Muscle layer of colon (tissue), 2 donors: ENCODE data around the gene ARHGAP10.

ENCODE experiments used
- H3K27ac ChIP-seq: one replicate; pipeline ENCODE4 v1.7.0; 2013; ENCODE audit warnings: low read depth, mild to moderate bottlenecking, low read length, moderate library complexity
- H3K27me3 ChIP-seq, 2 donors: one replicate each; pipeline ENCODE4 v1.7.0; 2013; ENCODE audit warnings: low read length in 2 of 2, mild to moderate bottlenecking in 2 of 2; ENCODE audit not compliant: insufficient read depth in 2 of 2, control insufficient read depth in 1 of 2
- H3K36me3 ChIP-seq: one replicate; pipeline ENCODE4 v1.7.0; 2013; ENCODE audit warnings: mild to moderate bottlenecking, low read length; ENCODE audit not compliant: insufficient read depth
- H3K4me1 ChIP-seq: one replicate; pipeline ENCODE4 v1.7.0; 2013; ENCODE audit warnings: mild to moderate bottlenecking, low read length; ENCODE audit not compliant: insufficient read depth
- H3K4me3 ChIP-seq, 2 donors: one replicate each; pipeline ENCODE4 v1.7.0; 2013; ENCODE audit warnings: low read length in 2 of 2, low read depth in 1 of 2, mild to moderate bottlenecking in 1 of 2, moderate library complexity in 1 of 2
- H3K9ac ChIP-seq: one replicate; pipeline ENCODE4 v1.7.0; 2013; ENCODE audit warnings: low read length
- H3K9me3 ChIP-seq: one replicate; pipeline ENCODE4 v1.7.0; 2013; ENCODE audit warnings: mild to moderate bottlenecking, low read length
- donor health status: abdominal sarcoma.
- donor health status: Adenocarcinoma of cecum.

Gene ARHGAP10

GRCh38 chr4:148116264-148116663, 384.4 kb downstream of the ARHGAP10 start:
- Histone ChIP-seq H3K9me3 (no peaks in the 10 kb centered on the region), H3K27ac (no peak overlapping the region), H3K27me3 (no peaks in the 10 kb centered on the region), H3K36me3 (peaks cover 25% of the 10 kb centered on the region), H3K4me1 (peaks cover 9% of the 10 kb centered on the region), H3K4me3 (no peak overlapping the region), H3K9ac (no peak overlapping the region)

- Histone ChIP-seq H3K9me3 (no peaks in the 10 kb centered on the region), H3K4me1 (peaks cover 9% of the 10 kb centered on the region), H3K9ac (no peak overlapping the region), H3K27me3 (no peaks in the 10 kb centered on the region), H3K27ac (no peak overlapping the region), H3K4me3 (no peak overlapping the region), H3K36me3 (peaks cover 25% of the 10 kb centered on the region)
Observed at GRCh38 chr4:148116969-148117368, 385.1 kb downstream of the ARHGAP10 start.

- no peaks in the 10 kb centered on the region for H3K9me3 ChIP-seq
Observed at GRCh38 chr4:148118179-148118578, 386.3 kb downstream of the ARHGAP10 start.

GRCh38 chr4:148118633-148119032, 386.7 kb downstream of the ARHGAP10 start:
- Histone ChIP-seq H3K9ac (no peak overlapping the region), H3K4me3 (no peak overlapping the region), H3K27me3 (no peaks in the 10 kb centered on the region), H3K27ac (no peak overlapping the region), H3K4me1 (peaks cover 9% of the 10 kb centered on the region), H3K9me3 (no peaks in the 10 kb centered on the region), H3K36me3 (peaks cover 16% of the 10 kb centered on the region)

More at GRCh38 chr4:148118179-148118578, 386.3 kb downstream of the ARHGAP10 start:
- H3K9ac ChIP-seq = no peak overlapping the region
- H3K27ac ChIP-seq = no peak overlapping the region
- peaks cover 19% of the 10 kb centered on the region for H3K36me3 ChIP-seq
- H3K4me1 ChIP-seq = peaks cover 9% of the 10 kb centered on the region
- H3K4me3 ChIP-seq = no peak overlapping the region
- H3K27me3 ChIP-seq = no peaks in the 10 kb centered on the region

DNA sequence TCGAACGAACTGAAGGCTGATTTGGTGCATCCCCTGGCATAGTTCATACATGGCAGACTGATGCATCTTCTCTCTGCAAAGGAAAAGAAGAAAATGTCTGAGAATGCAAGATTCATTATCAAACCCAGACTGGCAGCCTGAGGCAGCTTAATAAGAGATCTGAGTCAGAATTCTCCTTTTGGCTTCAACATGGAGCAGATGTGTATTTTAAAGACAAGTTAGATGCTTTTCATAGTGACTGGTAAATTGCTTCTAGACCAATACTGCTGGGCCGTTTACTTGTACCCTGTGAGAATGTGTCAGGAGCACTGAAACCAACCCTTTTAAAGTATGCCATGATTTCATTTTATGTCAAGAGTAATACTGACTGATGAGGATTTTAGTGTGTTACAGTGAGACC, 388.3 kb downstream of the ARHGAP10 start:
- Histone ChIP-seq H3K36me3 (peaks cover 13% of the 10 kb centered on the region), H3K9me3 (no peaks in the 10 kb centered on the region), H3K27ac (no peak overlapping the region), H3K27me3 (no peaks in the 10 kb centered on the region), H3K4me3 (no peak overlapping the region), H3K9ac (no peak overlapping the region), H3K4me1 (peaks cover 9% of the 10 kb centered on the region)
